GM19324 (cell line): ENCODE data around the gene GLA.

Experiments
- ATAC-seq: cut with Tn5 transposase; IDR thresholded peaks from one replicate; pipeline ENCODE4 v1.9.1; 2021; ENCODE audit warnings: mild to moderate bottlenecking, moderate library complexity; ENCODE audit not compliant: unreplicated experiment, low FRiP score

The GLA gene

DNA sequence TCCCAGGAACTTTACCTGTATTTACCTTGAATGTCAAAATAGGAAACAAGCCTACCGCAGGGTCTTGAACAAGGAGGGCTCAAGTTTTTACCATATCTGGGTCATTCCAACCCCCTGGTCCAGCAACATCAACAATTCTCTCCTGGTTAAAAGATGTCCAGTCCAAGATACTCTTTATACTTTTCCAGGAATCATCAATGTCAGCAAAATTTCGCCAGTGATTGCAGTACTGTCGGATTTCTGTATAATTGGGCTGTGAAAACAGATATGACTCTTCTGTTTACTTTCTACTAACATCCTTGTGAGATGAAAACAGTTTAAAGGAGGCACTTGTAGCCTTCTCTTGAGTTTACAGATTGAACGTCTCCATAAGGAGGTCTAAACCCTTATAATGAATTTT lies 9.0 kb downstream of the GLA start:
- no peak for ATAC-seq

DNA sequence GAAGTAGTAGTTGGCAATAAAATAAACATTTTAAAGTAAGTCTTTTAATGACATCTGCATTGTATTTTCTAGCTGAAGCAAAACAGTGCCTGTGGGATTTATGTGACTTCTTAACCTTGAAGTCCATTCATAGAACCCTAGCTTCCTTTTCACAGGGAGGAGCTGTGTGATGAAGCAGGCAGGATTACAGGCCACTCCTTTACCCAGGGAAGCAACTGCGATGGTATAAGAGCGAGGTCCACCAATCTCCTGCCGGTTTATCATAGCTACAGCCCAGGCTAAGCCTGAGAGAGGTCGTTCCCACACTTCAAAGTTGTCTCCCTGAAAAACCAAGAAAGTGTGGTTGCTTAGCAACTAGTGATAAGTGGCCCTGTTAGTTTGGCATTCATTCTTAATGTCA lies 9.9 kb downstream of the GLA start:
- no peak for ATAC-seq

DNA sequence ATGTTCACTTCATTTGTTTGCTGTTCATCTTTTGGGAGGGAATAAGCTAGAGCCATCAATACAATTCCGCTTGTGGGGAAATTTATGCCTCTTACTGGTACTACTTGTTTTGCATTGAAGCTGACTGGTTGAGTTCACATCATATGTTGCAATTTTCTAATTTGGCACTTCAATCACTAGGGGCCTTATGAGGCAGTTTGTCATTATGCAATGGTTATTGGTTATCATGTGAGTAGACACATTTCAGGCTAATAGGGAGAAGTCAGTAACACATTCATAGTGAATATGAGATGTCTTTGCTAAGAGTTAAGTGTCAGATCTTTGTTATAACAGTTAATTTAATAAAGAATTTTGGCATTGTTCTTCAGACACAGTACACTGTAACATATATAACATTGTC lies 11.9 kb downstream of the GLA start:
- no peak for ATAC-seq

DNA sequence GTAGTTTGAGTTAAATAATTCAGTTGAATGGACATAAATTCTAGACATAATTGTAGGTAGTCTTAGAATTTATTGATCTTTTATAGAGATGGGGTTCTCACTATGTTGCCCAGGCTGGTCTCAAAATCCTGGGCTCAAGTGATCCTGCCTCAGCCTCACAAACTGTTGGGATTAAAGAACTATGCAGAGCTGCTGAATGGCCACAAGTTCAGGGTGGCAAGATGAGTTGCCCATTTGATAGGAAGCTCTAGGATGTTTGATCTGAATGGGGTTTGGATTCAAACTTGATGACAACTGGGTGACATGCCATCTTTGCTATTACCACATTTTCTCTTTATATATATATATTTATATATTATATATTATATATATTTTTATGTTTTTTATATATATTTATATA lies 13.4 kb downstream of the GLA start:
- no peak for ATAC-seq

DNA sequence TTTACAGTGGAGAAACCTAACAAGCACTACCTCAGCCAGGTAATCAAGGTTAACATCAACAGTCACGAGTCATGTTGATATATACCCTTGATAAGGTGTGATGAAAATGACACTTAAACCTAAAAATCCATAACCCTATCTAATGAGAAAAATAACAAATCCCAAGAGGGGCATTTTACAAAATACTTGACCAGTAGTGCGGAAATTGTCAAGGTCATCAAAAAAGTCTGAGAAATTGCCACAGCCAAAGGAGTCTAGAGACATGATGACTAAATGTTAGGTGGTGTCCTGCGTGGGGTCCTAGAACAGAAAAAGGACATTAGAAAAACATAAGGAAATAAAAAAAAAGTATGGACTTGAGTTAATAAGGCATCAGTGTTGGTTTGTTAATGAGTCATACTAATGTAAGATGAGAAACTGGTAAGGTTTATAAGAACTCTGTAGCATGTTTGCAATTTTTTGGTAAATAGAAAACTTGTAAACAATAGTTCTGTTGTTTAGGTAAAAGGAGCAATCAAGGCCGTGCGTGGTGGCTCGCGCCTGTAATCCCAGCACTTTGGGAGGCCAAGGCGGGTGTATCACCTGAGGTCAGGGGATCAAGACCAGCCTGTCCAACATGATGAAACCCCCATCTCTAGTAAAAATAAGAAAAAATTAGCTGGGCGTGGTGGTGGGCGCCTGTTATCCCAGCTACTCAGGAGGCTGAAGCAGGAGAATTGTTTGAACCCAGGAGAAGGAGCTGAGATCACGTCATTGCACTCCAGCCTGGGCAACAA lies 14.0 kb downstream of the GLA start:
- ATAC-seq: no peak

DNA sequence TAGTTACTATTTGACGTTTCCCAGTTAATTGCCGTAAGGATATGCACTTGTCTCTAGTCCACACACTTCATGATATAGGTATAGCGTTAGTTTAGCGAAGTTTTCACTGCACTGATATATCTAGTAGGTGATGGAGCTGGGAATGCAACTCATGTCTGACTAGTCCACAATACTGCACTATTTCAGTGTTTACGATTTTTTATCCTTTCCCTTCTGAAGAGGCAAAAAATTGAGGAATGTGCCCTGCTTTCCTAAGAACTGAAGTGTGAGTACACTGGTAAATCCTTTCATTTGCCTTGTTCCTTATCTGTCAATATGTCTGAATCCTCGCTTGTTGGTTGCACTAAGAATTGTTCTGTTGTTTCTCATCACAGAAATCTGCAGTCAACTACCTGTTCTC lies 15.9 kb downstream of the GLA start:
- no peak for ATAC-seq

DNA sequence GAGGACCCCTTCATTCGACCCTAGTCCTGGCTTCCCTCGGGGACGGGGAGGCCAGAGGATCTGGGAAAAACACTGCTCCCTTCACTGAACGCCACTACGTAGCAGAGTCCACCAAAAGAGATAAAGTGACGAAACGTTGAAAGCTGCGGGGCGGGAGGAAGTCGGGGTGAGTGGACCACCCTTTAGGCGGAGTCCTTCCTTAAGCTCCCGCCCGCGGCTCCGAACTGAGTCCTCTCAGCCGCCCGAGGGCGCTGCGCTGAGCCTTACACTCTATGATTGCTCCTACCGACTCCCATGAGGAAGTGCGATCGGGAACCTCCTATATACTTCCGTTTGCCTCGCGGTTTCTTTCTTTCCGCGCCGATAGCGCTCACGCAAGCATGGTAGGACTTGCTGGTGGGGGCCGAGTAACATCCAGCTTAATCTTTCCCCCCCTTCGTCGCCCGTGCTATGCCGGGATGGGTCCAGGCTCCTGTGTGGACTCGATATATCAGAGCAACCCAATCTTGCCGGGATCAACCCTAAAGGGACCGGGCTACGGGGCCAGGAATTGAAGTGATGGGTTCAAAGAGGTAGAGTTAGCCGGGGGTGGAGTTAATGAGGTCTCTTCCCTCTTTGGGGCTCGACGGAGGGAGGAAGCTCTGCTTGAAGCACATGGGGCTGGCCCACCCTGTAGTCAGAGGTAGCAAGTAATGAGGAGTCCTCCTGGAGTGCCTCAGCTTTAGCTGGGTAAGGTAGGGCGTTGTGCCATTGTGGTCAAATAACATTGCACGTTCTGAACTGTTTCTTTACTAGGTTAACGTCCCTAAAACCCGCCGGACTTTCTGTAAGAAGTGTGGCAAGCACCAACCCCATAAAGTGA lies 16.8 kb downstream of the GLA start, which contains the start of gene RPL36A:
TSS of gene RPL36A (plus strand) at position 348 of the 862 bp plus-strand sequence. CDS start at position 381, 33 bp downstream.
- peak; percentile 80 for ATAC-seq

DNA sequence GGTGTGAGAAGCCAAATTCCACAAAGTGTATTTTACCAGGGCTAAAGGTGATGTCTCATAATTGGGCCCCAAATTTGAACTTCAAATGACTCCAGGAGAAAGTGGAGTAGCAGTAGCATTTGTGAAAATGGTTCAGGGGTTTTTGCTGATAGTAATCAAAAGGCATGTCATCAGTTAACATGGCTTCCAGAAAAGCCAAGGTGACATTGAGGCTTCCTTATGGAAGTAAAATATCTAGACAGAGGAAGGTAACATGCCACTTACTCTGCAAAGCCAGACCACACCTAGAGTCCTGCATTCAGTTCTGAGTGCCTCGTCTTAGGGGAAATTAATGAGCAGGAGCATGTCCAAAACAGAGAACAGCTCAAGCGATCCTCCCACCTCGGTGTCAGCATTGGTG lies 19.1 kb downstream of the GLA start:
- no peak for ATAC-seq

DNA sequence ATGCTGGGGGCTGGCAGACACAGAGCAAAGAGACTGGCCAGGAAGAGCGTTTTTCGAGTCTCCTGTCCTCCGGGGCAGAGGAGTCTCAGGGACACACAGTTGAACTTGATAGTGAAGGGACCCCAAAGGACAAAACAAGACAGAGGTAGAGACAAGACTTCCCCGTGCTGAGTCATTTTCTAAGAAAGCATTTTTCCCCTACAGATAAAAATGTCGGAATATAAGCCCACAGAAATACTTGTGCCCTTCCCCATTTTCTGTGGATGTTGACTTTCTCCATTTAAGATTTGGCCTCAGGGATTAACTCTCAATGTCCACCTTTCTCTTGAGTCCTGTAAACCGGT lies 21.2 kb downstream of the GLA start:
- ATAC-seq: no peak

DNA sequence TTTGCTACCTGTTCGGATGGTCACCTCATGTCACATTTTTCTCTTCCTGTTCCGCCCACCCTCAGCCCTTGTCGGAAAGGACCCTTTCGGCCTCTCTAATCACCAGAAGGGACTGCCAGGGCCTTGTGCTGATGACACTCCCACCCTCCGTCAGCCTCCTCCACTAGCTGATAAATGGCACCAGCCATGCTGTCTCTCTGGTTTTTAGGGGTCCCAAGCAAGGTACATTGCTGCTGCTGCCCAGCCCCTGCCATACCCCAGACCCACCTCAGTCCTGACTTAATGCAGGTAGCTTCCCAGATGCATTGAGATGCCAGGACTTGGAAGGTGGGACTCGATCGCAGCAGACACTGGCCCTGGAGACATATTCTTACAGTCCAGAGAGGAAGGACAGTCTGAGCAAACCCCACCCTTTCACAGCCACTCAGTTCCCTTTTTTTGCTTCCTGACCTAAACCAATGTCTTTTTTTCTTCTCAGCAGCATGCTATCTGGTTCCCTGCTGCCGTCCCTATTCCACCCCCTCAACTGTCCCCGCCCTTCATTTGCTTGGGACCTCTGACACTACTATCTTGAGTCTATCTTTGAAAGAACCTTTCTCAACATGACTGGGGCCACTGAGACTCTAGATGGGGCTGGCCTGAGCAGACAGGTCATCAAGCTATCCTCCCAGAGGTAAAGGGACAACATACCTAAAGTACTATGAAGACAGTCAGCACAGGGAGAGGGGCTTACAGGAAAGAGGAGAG lies 21.8 kb downstream of the GLA start, which contains the start of gene BTK:
TSS of gene BTK (minus strand) at position 397 of the 747 bp plus-strand sequence. CDS start 10,907 bp downstream, outside the sequence.
- ATAC-seq: peak; percentile 66

DNA sequence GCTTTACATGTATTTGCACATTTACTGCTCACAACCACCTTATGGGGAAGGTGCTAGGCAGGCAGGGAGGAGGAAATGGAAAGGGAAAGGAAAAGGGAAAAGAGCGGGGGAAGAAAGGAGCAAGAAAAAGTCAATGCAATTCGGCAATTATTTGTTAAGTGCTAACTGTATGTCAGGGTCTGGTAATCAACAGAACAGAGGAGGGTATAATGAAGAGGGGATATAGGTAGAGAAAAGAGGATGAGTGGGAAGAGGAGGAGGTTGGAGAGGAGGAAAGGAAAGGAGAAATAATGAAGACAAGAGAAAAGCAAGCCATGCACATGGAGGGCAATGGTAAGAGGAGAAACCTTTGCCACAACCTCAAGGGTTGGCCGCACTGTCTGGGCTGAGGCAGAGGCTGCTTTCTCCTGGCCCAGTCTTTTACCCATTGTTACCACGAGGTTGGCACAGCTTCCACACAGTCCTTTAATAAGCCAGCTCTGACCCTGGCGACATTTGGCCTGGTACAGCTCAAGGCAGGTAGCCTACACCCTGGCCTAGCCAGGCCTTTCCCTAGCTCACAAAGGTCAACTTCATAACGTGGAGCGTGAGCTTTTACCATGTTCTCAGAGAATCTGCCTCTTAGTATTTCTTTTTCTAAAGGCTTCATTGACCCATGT lies 22.6 kb downstream of the GLA start:
- ATAC-seq: no peak

DNA sequence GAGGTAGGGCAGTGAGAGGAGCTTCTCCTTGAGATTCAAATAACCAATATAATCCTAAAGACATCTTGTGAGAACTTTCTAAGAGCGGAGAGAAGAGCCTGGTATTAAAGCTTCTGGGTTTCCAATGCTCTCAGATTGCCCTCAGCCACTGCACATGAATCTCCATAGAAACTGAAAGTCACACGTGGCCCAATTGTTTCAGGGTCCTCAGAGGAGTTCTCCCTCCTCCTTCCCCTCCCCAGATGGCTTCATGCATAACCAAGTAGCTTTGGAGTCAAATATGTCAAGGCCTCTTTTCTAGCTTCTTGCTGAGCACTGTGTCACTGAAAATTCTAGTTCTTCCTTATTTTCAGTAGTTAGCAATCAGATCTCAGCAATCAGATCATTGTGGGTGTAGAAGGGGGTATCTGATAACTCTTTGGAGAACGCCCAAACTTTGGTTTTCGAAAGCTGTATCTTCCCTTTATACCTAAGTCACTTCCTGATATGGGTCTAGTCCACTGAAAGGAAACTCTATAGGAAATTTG lies 24.0 kb downstream of the GLA start:
- peak; percentile 79 for ATAC-seq

DNA sequence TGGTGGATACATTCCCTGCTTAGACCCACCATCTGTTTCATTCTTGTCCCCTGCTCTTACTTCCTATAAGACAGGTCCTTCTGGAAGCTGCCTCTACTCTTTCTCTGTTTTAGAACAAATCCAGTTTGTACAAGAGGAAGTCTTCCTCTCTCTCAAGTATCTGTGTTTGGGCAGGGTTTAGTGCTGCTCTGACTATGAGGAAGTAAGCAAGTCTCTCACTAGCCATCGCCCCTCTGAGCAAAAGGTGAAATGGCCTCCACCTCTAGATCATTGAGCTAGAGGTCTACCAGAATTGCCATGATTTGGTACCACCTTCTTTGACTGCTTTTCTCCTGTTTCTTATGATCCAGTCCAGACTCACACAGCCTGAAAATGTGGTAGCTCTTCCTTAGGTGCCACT lies 30.2 kb downstream of the GLA start:
- ATAC-seq: no peak

DNA sequence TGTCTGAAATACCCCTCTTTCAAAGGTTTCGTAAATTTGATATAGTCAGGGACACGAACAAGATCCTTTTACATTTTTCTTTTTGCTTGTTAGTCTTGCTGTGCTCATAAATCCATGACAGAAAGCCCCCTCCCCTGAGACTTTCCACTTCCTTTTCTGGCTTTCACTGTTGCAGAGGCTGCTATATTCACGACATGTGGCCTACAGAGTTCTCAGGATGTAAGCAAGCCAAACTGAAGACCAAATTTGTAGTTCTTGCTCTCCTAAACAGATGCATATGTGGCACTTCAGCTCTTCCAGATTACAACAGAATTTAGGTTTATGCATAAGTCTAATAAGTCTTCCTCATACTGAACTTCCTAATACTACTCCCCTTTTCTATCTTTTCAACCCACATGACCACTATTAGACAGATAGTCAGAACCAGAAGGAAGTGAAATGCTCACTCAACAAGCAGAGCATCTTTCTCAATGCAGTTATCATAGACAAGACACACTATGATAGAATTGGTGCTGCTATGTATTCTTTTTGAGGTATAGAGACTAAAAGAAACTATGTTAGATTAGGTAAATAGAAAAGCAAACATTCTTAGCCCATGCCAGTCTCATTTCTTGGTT lies 36.7 kb downstream of the GLA start:
- no peak for ATAC-seq

DNA sequence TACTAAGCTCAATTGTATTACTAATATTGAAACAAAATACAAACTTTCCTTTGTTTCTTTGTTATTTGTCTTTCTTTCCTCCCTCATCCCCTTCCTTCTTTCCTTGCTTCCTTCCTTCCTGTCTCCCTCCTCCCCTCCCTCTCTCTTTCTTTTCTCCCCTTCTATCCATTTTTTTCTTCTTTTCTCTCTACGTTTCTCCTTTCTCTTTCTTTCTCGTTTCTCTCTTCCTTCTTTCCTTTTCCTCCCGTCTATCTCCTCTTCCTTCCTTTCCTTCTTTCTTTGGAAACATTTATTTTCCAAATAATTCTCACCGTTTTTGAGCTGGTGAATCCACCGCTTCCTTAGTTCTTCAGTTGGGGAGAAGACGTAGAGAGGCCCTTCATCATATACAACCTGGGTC lies 38.0 kb downstream of the GLA start:
- ATAC-seq: no peak

DNA sequence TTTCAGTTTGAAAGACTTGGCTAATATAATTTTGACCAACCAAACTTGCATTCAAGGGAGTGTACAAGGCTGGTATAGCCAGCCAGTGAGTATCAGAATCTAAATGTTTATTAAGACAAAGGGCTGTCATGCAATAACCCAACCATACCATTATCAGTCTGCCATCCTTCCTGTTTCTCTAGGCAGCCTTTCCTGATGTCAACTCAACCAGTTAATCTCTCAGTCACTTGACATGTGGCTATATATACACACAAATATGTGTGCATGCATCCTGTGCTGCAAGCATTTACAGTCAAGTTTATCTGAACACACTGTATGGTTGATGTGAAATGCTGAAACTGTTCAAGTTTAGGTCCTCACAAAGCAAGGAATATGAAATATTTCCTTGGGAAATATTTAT lies 38.9 kb downstream of the GLA start:
- no peak for ATAC-seq

DNA sequence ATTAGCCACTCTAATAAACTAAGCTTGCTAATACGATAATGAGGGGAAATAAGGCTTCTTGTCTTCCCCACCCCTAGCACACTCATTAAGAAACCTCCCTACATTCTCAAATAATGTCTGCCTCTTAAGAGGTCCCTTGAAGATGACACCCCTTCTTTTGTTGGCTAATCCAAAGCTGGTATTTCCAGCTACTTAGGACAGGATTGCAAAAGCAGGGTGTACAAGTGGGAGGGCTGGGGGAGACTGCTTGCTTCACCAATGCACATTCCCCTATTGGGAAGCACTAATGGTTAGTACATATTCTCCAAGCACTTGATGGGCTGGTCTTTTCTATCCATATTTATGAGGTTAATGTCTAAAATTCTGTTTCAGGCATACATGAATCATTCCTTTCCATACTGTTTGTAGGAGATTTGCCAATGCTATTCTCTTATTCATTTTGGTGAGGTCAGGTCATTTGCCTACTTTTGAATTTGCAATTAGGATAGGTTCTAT lies 42.4 kb downstream of the GLA start:
- ATAC-seq: no peak

DNA sequence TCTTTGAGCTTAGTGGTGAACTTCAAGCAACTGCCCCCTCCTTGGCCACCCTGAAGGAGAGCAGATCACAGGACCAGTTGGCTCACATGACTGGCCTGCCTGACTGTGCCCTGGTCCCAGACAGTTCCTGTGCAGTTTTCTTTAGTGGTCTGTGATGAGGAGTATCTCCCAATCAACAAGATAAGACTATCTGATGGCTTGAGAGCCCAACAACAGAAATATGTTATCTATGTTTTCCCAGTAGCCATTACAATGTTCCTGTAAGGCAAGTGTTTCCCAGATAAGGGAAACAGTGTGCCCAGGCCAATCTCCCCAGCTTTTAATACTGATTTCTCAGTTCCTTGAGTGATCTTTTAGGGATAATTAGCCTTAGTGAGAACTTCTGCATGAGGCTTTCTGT lies 45.0 kb downstream of the GLA start:
- ATAC-seq: no peak

DNA sequence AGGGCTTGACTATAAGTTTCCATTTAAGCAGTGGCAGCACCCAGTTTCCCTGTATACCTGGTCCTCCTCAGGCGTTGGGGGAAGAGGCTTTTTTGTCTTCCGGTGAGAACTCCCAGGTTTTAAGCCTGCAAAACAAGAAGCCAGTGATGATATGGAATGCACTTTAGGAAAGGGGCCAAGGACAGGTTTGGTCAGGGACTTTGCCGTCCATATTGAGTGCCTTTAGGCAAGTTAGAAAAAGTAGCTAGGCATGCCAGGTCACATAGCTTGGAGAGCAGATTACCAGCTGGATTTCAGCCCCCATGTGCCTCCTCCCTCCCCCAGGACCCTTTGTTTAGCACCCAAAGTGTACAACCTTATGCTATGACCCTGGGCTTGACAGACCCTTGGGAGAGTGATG lies 45.6 kb downstream of the GLA start:
- ATAC-seq: no peak

DNA sequence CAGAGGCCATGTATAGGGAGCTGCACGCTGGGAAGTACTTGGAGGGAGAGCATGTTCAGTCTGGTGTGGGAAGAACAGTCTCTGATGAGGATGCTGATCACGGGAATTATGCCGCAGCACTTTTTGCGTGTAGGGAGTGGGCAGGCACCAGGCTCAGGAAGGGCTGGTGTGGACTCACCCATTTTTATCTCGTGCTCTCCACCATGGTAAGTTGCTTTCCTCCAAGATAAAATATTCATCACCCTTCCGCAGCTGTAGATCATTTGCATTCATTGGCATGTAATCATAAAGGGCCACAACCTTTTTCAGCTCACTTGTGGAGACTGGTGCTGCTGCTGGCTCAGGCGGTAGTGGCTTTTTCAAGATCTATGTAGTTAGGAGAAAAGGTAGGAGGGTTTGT lies 47.3 kb downstream of the GLA start:
- no peak for ATAC-seq
